WTC11 (cell line): ENCODE measurements around the gene HOXA13. TPM values are rescaled to one million over a fixed set of nuclear protein-coding genes. Genes with fewer than 3 reads are reported as not detected.

Experiments used
- ATAC-seq: fragments of 200-7000 bp; cut with Tn5 transposase; 2 replicates; pipeline ENCODE4 v1.10.0; 2021; ENCODE audit warnings: mild to moderate bottlenecking, moderate library complexity
- CTCF ChIA-PET: fragments of 300-600 bp; sonication (Branson Sonifier 250); formaldehyde crosslinking; loops from one replicate; lab custom pipeline; 2021; ENCODE audit warnings: antibody characterized with exemption; lab: Charles Lee
- POLR2A ChIA-PET: fragments of 350-600 bp; sonication (Branson Sonifier 250); formaldehyde crosslinking; loops from one replicate; lab custom pipeline; 2021; ENCODE audit warnings: antibody characterized with exemption; lab: Charles Lee
- DNase-seq: peaks from one replicate; pipeline ENCODE4 v3.0.0; 2021; ENCODE audit warnings: low spot score
- H3K27ac Mint-ChIP-seq: 2 replicates; pipeline ENCODE4 v1.8.0; 2021; ENCODE audit warnings: mixed read lengths
- H3K27me3 Mint-ChIP-seq: 2 replicates; pipeline ENCODE4 v1.8.0; 2021; ENCODE audit warnings: low read depth, mild to moderate bottlenecking, moderate library complexity, mixed read lengths
- H3K36me3 Mint-ChIP-seq: 2 replicates; pipeline ENCODE4 v1.8.0; 2021; ENCODE audit warnings: mixed read lengths
- H3K4me1 Mint-ChIP-seq: 2 replicates; pipeline ENCODE4 v1.8.0; 2022; ENCODE audit warnings: mixed read lengths
- H3K4me3 Mint-ChIP-seq: 2 replicates; pipeline ENCODE4 v1.8.0; 2021; ENCODE audit warnings: mild to moderate bottlenecking, moderate library complexity, mixed read lengths
- H3K9me3 Mint-ChIP-seq: 2 replicates; pipeline ENCODE4 v1.8.0; 2021; ENCODE audit warnings: mixed read lengths
- ATF1 ChIP-seq: sonication (generic); formaldehyde crosslinking; IDR thresholded peaks from 2 replicates; pipeline ENCODE4 v1.8.1; 2023; ENCODE audit warnings: mild to moderate bottlenecking, moderate library complexity, missing genetic modification reagents
- ATF2 ChIP-seq: sonication (generic); formaldehyde crosslinking; IDR thresholded peaks from 2 replicates; pipeline ENCODE4 v1.8.1; 2022; ENCODE audit warnings: low read depth, missing genetic modification reagents, borderline replicate concordance
- CDX4 ChIP-seq: fragments of 250-450 bp; sonication (Bioruptor Pico); IDR thresholded peaks from 2 replicates; pipeline ENCODE4 v1.9.0; 2021; ENCODE audit warnings: moderate library complexity, mild to moderate bottlenecking, inconsistent platforms, borderline replicate concordance
- EMX1 ChIP-seq: fragments of 250-450 bp; sonication (Bioruptor Pico); IDR thresholded peaks from 2 replicates; pipeline ENCODE4 v1.8.0; 2021; ENCODE audit warnings: mild to moderate bottlenecking
- FOXK1 ChIP-seq: sonication (generic); formaldehyde crosslinking; IDR thresholded peaks from 2 replicates; pipeline ENCODE4 v1.8.0; 2022; ENCODE audit warnings: mild to moderate bottlenecking, moderate library complexity, missing genetic modification reagents
- IRF2 ChIP-seq: sonication (generic); formaldehyde crosslinking; IDR thresholded peaks from 2 replicates; pipeline ENCODE4 v1.8.0; 2022; ENCODE audit warnings: low read depth, missing genetic modification reagents, borderline replicate concordance
- MLX ChIP-seq: sonication (generic); formaldehyde crosslinking; IDR thresholded peaks from 2 replicates; pipeline ENCODE4 v1.8.1; 2023; ENCODE audit warnings: mild to moderate bottlenecking, missing genetic modification reagents, moderate library complexity
- NFATC4 ChIP-seq: fragments of 250-450 bp; sonication (Bioruptor Pico); IDR thresholded peaks from 2 replicates; pipeline ENCODE4 v1.9.0; 2021; ENCODE audit warnings: mild to moderate bottlenecking
- NFE2L1 ChIP-seq: sonication (generic); formaldehyde crosslinking; IDR thresholded peaks from 2 replicates; pipeline ENCODE4 v1.8.1; 2023; ENCODE audit warnings: missing genetic modification reagents
- NR3C1 ChIP-seq: sonication (generic); formaldehyde crosslinking; conservative IDR thresholded peaks from 2 replicates; pipeline ENCODE4 v1.8.1; 2023; ENCODE audit warnings: low read depth, mild to moderate bottlenecking, missing genetic modification reagents
- PREB ChIP-seq: sonication (generic); formaldehyde crosslinking; IDR thresholded peaks from 2 replicates; pipeline ENCODE4 v1.8.1; 2022; ENCODE audit warnings: mild to moderate bottlenecking, missing genetic modification reagents, moderate library complexity, borderline replicate concordance
- SMAD4 ChIP-seq: sonication (generic); formaldehyde crosslinking; IDR thresholded peaks from 2 replicates; pipeline ENCODE4 v1.8.0; 2022; ENCODE audit warnings: mild to moderate bottlenecking, missing genetic modification reagents
- STAT6 ChIP-seq: sonication (generic); formaldehyde crosslinking; conservative IDR thresholded peaks from 2 replicates; pipeline ENCODE4 v1.8.1; 2023; ENCODE audit warnings: mild to moderate bottlenecking, low read depth, missing genetic modification reagents, moderate library complexity
- TEAD4 ChIP-seq: sonication (generic); formaldehyde crosslinking; IDR thresholded peaks from 2 replicates; pipeline ENCODE4 v1.8.0; 2022; ENCODE audit warnings: mild to moderate bottlenecking, missing genetic modification reagents
- TP53 ChIP-seq: sonication (generic); formaldehyde crosslinking; IDR thresholded peaks from 2 replicates; pipeline ENCODE4 v1.8.1; 2023; ENCODE audit warnings: mild to moderate bottlenecking, missing genetic modification reagents
- ZNF138 ChIP-seq: sonication (generic); formaldehyde crosslinking; conservative IDR thresholded peaks from 2 replicates; pipeline ENCODE4 v1.8.1; 2022; ENCODE audit warnings: mild to moderate bottlenecking, moderate library complexity, missing genetic modification reagents
- ZNF532 ChIP-seq: fragments of 250-450 bp; sonication (Bioruptor Pico); IDR thresholded peaks from 2 replicates; pipeline ENCODE4 v1.9.0; 2021; ENCODE audit warnings: mild to moderate bottlenecking, borderline replicate concordance
- total RNA-seq: library from RNA; stranded (reverse); gene quantifications from 3 replicates; pipeline ENCODE4 v1.2.3, GENCODE V29; 2021
- TF ChIP-seq, protein P1 (sequence below): sonication (generic); formaldehyde crosslinking; IDR thresholded peaks from 2 replicates; pipeline ENCODE4 v1.8.1; 2023; ENCODE audit warnings: mild to moderate bottlenecking, missing genetic modification reagents

HOXA13 gene
- total RNA-seq, 1 experiment from 2014 or later, result not detected

DNA sequence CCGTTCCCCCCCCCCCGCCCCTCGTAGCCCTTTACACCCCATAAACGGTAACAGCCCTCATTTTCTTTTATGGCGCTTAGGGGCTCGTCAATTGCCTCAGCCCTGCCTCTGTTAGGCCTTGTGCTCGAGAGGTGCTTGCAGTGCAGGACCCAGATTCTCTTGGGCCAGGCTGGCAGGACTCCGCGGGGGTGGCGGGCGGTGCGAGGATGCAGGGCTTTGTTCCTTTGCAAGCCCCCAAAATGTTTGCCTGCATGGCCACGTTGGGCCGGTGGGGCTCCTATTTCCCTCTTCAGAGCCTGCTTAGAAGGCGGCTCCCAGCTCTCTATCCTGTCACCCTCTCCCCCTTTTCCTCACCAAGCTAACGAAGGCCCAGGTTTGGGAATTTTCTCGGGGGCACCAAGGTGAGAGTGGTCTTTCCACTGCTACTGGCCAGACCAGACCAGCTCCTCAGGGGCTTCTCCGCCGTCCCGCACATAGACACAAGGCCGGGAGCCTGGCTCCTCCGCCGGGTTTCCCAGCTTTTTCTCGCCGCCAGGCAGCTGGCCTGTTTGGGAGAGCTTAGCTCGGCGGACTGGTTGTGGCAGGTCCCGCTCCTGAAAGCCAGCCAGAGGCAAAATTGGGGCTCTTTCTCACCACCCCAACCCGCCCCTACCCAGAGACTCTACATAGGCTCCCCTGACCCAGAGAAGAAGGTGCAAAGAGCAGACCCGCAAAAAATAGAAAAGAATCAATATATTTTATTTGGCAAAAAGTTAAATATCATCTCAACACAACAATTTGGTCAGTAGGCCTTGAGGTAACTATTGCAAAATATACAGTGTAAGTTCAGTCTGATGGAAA lies 38.0 kb downstream of the HOXA13 start:
- Mint-ChIP-seq H3K36me3 (no peaks in the 10 kb centered on the region), H3K4me3 (no peak overlapping the region), H3K27ac (no peak overlapping the region), H3K9me3 (no peaks in the 10 kb centered on the region), H3K27me3 (peaks cover 100% of the 10 kb centered on the region), H3K4me1 (peaks cover 8% of the 10 kb centered on the region)
- ChIA-PET POLR2A (no interaction called here), CTCF (interaction anchor here (0.9 to 3.1 kb wide), 23 partner anchors 8 to 797 kb away, joined by 3 to 74 read pairs (median 5); partner anchors contain the start of genes HOXA3, HOXA4, HOXA5 and HOXA6)
- DNase-seq (peak; percentile 38), ATAC-seq (no peak)
- TF ChIP-seq PREB (CRISPR knock-in tag), result no peak
- no peak for TF ChIP-seq ATF1
- no peak for TF ChIP-seq ZNF138 (CRISPR knock-in tag)
- TF ChIP-seq TP53, result no peak
- no peak for TF ChIP-seq CDX4 (CRISPR knock-in tag)
- no peak for TF ChIP-seq NFE2L1 (CRISPR knock-in tag)
- TF ChIP-seq, protein P1, sequence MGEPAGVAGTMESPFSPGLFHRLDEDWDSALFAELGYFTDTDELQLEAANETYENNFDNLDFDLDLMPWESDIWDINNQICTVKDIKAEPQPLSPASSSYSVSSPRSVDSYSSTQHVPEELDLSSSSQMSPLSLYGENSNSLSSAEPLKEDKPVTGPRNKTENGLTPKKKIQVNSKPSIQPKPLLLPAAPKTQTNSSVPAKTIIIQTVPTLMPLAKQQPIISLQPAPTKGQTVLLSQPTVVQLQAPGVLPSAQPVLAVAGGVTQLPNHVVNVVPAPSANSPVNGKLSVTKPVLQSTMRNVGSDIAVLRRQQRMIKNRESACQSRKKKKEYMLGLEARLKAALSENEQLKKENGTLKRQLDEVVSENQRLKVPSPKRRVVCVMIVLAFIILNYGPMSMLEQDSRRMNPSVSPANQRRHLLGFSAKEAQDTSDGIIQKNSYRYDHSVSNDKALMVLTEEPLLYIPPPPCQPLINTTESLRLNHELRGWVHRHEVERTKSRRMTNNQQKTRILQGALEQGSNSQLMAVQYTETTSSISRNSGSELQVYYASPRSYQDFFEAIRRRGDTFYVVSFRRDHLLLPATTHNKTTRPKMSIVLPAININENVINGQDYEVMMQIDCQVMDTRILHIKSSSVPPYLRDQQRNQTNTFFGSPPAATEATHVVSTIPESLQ (CRISPR knock-in tag), result no peak
- TF ChIP-seq IRF2 (CRISPR knock-in tag), result no peak
- TF ChIP-seq STAT6 (CRISPR knock-in tag), result no peak
- TF ChIP-seq SMAD4 (CRISPR knock-in tag), result no peak
- no peak for TF ChIP-seq FOXK1 (CRISPR knock-in tag)
- no peak for TF ChIP-seq NFATC4 (CRISPR knock-in tag)
- no peak for TF ChIP-seq TEAD4
- TF ChIP-seq MLX (CRISPR knock-in tag), result no peak
- TF ChIP-seq EMX1 (CRISPR knock-in tag), result no peak

- CTCF ChIA-PET, result interaction anchor here (0.6 to 3.1 kb wide), 47 partner anchors 8 to 1304 kb away, joined by 3 to 74 read pairs (median 4); partner anchors contain the start of genes HOXA1, HOXA3, HOXA4 and HOXA5
- TF ChIP-seq FOXK1 (CRISPR knock-in tag) (no peak), NR3C1 (CRISPR knock-in tag) (no peak), CDX4 (CRISPR knock-in tag) (peak; percentile 85; the same call in 1 of the 2 replicates), ZNF532 (CRISPR knock-in tag) (no peak), NFE2L1 (CRISPR knock-in tag) (no peak), ATF2 (CRISPR knock-in tag) (no peak)
- TF ChIP-seq, all 79 proteins: peak for 1
- no peak overlapping the region for H3K27ac Mint-ChIP-seq
- ATAC-seq (no peak), DNase-seq (no peak)
- POLR2A ChIA-PET, result interaction anchor here (0.9 kb wide), 1 partner anchor 65 kb away, joined by 4 read pairs; no protein-coding TSS in a partner anchor
- H3K4me1 Mint-ChIP-seq, result peaks cover 11% of the 10 kb centered on the region
- peaks cover 100% of the 10 kb centered on the region for H3K27me3 Mint-ChIP-seq
- no peaks in the 10 kb centered on the region for H3K36me3 Mint-ChIP-seq
- peak overlapping the region; percentile 29 for H3K4me3 Mint-ChIP-seq
- no peaks in the 10 kb centered on the region for H3K9me3 Mint-ChIP-seq
Measured at GRCh38 chr7:27161214-27161720, 38.6 kb downstream of the HOXA13 start.
